Prostate gland (tissue), 2 donors: ENCODE results near the gene DXO.
"Not testable (repeated sequence)": the region's sequence is repeated elsewhere in the genome, so short reads cannot be mapped to it uniquely, and the experiment has no call there.

Experiments used
- CTCF ChIP-seq, 4 experiments: fragments of 200-600 bp in 2 of 4; fragments of 450-650 bp in 2 of 4; sonication (generic) in 2 of 4; IDR thresholded peaks; 1 replicate in 3 of 4; 2 replicates in 1 of 4; pipeline ENCODE4 v1.5.1; 2016 to 2019; ENCODE audit warnings: antibody characterized with exemption in 4 of 4, mild to moderate bottlenecking in 2 of 4, moderate library complexity in 2 of 4
- POLR2A ChIP-seq: fragments of 450-650 bp; IDR thresholded peaks from one replicate; pipeline ENCODE4 v1.6.1; 2016; ENCODE audit warnings: antibody characterized with exemption, mild to moderate bottlenecking

DNA sequence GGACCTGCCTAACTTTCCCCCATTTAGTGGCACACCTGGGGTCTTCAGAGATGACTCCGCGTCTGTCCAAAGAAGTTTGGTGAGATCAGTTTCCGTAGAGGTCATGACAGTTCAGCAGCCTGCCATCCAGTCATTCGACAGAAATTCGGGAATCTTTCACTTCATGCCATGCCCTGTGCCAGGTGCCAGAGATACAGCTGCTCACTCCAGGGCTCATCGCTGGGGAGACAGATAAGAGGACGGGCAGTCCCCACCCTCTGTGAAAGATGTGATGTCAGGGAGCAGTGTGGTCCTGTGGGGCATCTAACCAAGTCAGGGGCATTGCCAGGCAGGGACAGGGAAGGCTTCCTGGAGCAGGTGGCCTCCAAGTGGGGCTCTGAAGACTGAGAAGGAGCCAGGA, 31.4 kb upstream of the DXO start:
- TF ChIP-seq CTCF (IDR thresholded peaks at IDR 0.05); POLR2A: not testable (repeated sequence)
